ENCODE results near the gene TMEM219. TPM values are rescaled to one million over a fixed set of nuclear protein-coding genes. Genes with fewer than 3 reads are reported as not detected.

TMEM219 gene
- total RNA-seq = 85.9 to 93.0 TPM (median 87.5 TPM) in 3 replicates

DNA sequence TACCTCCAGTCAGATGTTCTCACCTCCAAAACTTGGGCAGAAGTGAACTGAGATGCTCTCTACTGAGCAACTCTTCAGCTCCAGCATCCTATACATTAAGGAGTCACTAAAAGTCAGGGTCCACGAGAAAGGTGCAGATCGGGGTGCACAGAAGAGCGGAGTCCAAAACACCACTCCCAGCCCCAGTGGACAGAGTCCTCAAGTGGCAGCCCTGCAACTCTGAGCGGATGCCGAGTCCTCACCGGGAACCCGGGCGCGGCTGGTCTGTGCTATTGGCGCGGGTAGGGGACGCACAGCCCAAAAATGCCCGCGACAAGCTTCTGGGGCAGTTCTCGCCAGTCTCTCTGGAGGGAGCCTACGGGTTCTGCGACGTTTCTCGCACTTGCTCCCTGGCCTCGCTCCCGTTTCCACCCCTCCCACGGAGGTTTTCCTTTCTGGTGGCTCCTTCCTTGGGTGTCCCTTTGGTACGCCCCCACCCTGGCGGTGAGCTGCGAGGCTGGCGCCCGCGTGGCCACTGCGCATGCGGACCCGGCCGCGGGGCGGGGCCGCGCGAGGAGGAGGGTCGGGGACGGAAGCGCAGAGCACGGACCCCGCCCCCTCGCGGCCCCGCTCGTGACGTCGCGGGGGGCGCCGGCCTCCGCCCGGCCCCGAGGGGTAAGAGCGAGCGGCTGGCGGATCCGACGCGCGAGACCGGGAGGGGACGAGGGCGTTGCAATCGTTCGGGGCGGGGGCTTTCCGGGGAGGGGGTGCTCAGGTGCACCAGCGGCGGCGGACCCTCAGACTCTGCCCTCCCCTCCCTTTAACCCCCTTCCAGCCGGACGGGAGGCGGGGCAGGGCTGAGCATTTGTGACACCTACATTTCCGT, at the start of gene TMEM219:
Gene TMEM219 (plus strand): TSS at position 601 of the 865 bp plus-strand sequence. CDS start 1,065 bp downstream, outside the sequence.
- no peaks in the 10 kb centered on the region for H3K9me3 Mint-ChIP-seq
- H3K4me3 Mint-ChIP-seq = peak within 1 kb of the TSS; percentile 84
- peaks cover 12% of the 10 kb centered on the region for H3K4me1 Mint-ChIP-seq
- DNase-seq (ENCODE audit: low spot score in 2 of 2, unreplicated experiment in 2 of 2) = peak; percentile 91 to 95
- H3K36me3 Mint-ChIP-seq = peaks cover 9% of the 10 kb centered on the region
- TF ChIP-seq, protein P1, sequence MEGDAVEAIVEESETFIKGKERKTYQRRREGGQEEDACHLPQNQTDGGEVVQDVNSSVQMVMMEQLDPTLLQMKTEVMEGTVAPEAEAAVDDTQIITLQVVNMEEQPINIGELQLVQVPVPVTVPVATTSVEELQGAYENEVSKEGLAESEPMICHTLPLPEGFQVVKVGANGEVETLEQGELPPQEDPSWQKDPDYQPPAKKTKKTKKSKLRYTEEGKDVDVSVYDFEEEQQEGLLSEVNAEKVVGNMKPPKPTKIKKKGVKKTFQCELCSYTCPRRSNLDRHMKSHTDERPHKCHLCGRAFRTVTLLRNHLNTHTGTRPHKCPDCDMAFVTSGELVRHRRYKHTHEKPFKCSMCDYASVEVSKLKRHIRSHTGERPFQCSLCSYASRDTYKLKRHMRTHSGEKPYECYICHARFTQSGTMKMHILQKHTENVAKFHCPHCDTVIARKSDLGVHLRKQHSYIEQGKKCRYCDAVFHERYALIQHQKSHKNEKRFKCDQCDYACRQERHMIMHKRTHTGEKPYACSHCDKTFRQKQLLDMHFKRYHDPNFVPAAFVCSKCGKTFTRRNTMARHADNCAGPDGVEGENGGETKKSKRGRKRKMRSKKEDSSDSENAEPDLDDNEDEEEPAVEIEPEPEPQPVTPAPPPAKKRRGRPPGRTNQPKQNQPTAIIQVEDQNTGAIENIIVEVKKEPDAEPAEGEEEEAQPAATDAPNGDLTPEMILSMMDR (IDR thresholded peaks at IDR 0.05; ENCODE audit: unreplicated experiment) = peak; percentile 36
- peak within 1 kb of the TSS; percentile 97 for H3K27ac Mint-ChIP-seq
- H3K27me3 Mint-ChIP-seq (ENCODE audit: low read depth) = no peaks in the 10 kb centered on the region

DNA sequence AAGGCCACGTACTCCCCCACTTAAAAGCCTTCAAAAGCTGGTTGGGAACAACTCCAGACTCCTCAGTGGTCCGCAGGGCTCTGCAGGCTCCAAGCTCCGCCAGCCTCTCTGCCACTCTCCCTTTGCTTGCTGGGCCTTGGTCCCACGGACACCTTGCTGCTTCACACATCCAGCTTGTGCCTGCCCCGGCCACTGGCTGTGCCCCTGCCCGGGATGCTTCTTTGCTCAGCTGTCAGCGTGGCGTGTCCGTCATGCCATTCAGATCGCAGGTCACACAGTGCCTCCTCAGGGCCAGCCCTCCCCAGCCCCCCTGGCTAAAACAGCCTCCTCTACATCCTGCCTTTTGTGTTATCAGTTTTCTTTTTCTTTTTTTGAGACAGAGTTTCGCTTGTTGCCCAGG, 49.8 kb upstream of the TMEM219 start:
- H3K9me3 Mint-ChIP-seq = no peaks in the 10 kb centered on the region
- no peak overlapping the region for H3K27ac Mint-ChIP-seq
- peaks cover 27% of the 10 kb centered on the region for H3K36me3 Mint-ChIP-seq
- DNase-seq (ENCODE audit: low spot score in 2 of 2, unreplicated experiment in 2 of 2) = no peak
- H3K4me1 Mint-ChIP-seq = no peaks in the 10 kb centered on the region
- TF ChIP-seq, protein P1 (IDR thresholded peaks at IDR 0.05; ENCODE audit: unreplicated experiment) = no peak
- H3K27me3 Mint-ChIP-seq (ENCODE audit: low read depth) = no peaks in the 10 kb centered on the region
- no peak overlapping the region for H3K4me3 Mint-ChIP-seq

- Mint-ChIP-seq H3K27ac (no peak overlapping the region), H3K9me3 (no peaks in the 10 kb centered on the region), H3K4me3 (no peak overlapping the region), H3K4me1 (no peaks in the 10 kb centered on the region), H3K36me3 (peaks cover 27% of the 10 kb centered on the region), H3K27me3 (ENCODE audit: low read depth) (no peaks in the 10 kb centered on the region)
- TF ChIP-seq, protein P1 (IDR thresholded peaks at IDR 0.05; ENCODE audit: unreplicated experiment) = no peak
- DNase-seq (ENCODE audit: low spot score in 2 of 2, unreplicated experiment in 2 of 2) = no peak
Measured at GRCh38 chr16:29913514-29913913, 48.4 kb upstream of the TMEM219 start.

- Mint-ChIP-seq H3K27ac (no peak overlapping the region), H3K9me3 (no peaks in the 10 kb centered on the region), H3K4me1 (no peaks in the 10 kb centered on the region), H3K27me3 (ENCODE audit: low read depth) (no peaks in the 10 kb centered on the region), H3K36me3 (peaks cover 36% of the 10 kb centered on the region), H3K4me3 (no peak overlapping the region)
- no peak for DNase-seq (ENCODE audit: low spot score in 2 of 2, unreplicated experiment in 2 of 2)
- TF ChIP-seq, protein P1 (IDR thresholded peaks at IDR 0.05; ENCODE audit: unreplicated experiment) = no peak
Measured at GRCh38 chr16:29915590-29916247, 46.2 kb upstream of the TMEM219 start.

DNA sequence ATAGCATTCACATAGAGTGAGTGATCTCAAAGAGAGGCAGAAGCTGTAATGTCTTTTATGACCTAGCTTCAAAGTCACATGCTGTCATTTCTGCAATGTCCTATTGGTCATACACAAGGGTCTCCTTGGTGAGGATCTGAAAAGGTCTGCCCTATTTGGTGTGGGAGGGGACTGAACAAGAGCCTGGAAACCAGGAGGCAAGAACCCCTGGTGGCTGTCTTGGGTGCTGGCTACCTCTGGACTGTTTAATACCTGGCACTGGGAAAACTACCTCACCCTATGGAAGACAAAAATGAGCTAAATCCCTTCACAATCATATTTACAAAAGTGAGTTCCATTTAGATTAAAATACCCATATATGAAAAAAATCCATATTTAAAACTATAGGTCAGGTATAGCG, 44.9 kb upstream of the TMEM219 start:
- Mint-ChIP-seq H3K9me3 (no peaks in the 10 kb centered on the region), H3K27me3 (ENCODE audit: low read depth) (no peaks in the 10 kb centered on the region), H3K27ac (no peak overlapping the region), H3K4me3 (no peak overlapping the region), H3K4me1 (no peaks in the 10 kb centered on the region), H3K36me3 (peaks cover 42% of the 10 kb centered on the region)
- TF ChIP-seq, protein P1 (IDR thresholded peaks at IDR 0.05; ENCODE audit: unreplicated experiment) = no peak
- no peak for DNase-seq (ENCODE audit: low spot score in 2 of 2, unreplicated experiment in 2 of 2)
